ENCODE data around the gene GJC2. TPM values are rescaled to one million over a fixed set of nuclear protein-coding genes. Genes with fewer than 3 reads are reported as not detected.
A peak's percentile ranks its signal among the peaks of the same experiment; 100 is the strongest.

The GJC2 gene
- total and polyA plus RNA-seq, 2 donors from 2014 or later: 0.73 to 6.0 TPM

DNA sequence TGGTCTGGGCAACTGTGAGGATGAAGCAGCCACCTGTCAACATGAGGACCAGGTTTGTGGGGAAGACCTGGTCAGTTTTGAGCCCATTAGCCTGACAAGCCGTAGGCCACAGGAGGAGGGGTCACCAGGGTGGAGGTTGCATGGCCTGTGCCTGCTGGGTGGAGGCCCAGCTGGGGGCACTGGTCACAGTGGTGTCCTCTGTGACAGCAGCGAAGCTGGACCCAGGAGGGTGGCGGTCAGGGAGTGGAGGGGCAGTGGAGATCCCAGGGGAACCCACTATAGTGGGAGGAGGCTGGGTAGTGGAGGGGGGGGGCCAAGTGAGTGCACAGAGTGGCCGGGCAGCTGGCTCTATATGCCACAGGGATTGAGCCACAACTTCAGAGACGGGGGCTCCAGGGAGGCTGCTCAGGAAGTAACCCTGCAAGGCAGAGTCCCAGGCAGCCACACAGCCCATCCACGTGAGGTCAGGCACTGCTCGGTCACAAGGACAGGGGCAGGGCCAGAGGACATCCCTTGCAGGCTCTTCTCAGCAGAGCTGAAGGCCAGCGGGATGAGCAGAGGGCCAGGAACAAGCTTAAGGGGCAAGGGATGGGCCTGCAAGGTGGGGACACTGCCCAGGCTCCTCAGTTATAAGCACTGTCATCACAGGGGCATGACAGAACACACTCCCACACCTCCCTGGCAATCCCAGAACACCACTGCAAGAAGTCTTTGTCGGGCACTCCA, 44.3 kb upstream of the GJC2 start:
- peaks cover 0 to 24% (median 4%) of the 10 kb centered on the region in 3 donors for H3K4me1 ChIP-seq (ENCODE audit: control insufficient read depth in 2 of 3, insufficient read depth in 2 of 3, low read depth in 1 of 3, low read length in 3 of 3)

GRCh38 chr1:228105996-228106799, 43.5 kb upstream of the GJC2 start:
- TF ChIP-seq, protein P1, sequence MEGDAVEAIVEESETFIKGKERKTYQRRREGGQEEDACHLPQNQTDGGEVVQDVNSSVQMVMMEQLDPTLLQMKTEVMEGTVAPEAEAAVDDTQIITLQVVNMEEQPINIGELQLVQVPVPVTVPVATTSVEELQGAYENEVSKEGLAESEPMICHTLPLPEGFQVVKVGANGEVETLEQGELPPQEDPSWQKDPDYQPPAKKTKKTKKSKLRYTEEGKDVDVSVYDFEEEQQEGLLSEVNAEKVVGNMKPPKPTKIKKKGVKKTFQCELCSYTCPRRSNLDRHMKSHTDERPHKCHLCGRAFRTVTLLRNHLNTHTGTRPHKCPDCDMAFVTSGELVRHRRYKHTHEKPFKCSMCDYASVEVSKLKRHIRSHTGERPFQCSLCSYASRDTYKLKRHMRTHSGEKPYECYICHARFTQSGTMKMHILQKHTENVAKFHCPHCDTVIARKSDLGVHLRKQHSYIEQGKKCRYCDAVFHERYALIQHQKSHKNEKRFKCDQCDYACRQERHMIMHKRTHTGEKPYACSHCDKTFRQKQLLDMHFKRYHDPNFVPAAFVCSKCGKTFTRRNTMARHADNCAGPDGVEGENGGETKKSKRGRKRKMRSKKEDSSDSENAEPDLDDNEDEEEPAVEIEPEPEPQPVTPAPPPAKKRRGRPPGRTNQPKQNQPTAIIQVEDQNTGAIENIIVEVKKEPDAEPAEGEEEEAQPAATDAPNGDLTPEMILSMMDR (IDR thresholded peaks at IDR 0.05; ENCODE audit: borderline replicate concordance, extremely low read depth, insufficient read depth): no peak
- Histone ChIP-seq H3K36me3 (ENCODE audit: control insufficient read depth in 2 of 3, insufficient read depth in 3 of 3, low read length in 3 of 3) (peaks cover 0 to 11% (median 6%) of the 10 kb centered on the region in 3 donors), H3K27me3 (ENCODE audit: control insufficient read depth, insufficient read depth, low read length) (no peaks in the 10 kb centered on the region), H3K4me3 (ENCODE audit: low read length in 3 of 3) (no peak overlapping the region), H3K9me3 (ENCODE audit: control insufficient read depth in 2 of 3, insufficient read depth in 1 of 3, low read length in 3 of 3) (no peaks in the 10 kb centered on the region), H3K4me1 (ENCODE audit: control insufficient read depth in 2 of 3, insufficient read depth in 2 of 3, low read depth in 1 of 3, low read length in 3 of 3) (peaks cover 0 to 22% (median 4%) of the 10 kb centered on the region in 3 donors), H3K9ac (ENCODE audit: low read length in 3 of 3) (no peak overlapping the region), H3K27ac (ENCODE audit: low read depth in 2 of 2, low read length in 2 of 2) (no peak overlapping the region)
- FAIRE-seq (no peak), DNase-seq (peak in 1 of 5 donors; percentile 41)
- intact Hi-C loops (cut with DNase I): no loop called here

More for the DNA sequence above, 44.3 kb upstream of the GJC2 start:
- no peak for FAIRE-seq
- no peak overlapping the region for H3K9ac ChIP-seq (ENCODE audit: low read length in 3 of 3)
- peaks cover 0 to 11% (median 9%) of the 10 kb centered on the region in 3 donors for H3K36me3 ChIP-seq (ENCODE audit: control insufficient read depth in 2 of 3, insufficient read depth in 3 of 3, low read length in 3 of 3)
- H3K27ac ChIP-seq (ENCODE audit: low read depth in 2 of 2, low read length in 2 of 2): no peak overlapping the region
- no peak overlapping the region for H3K4me3 ChIP-seq (ENCODE audit: low read length in 3 of 3)
- DNase-seq: peak in 1 of 5 donors; percentile 66
- TF ChIP-seq, protein P1 (IDR thresholded peaks at IDR 0.05; ENCODE audit: borderline replicate concordance, extremely low read depth, insufficient read depth): no peak
- intact Hi-C loops (cut with DNase I): no loop called here
- no peaks in the 10 kb centered on the region for H3K9me3 ChIP-seq (ENCODE audit: control insufficient read depth in 2 of 3, insufficient read depth in 1 of 3, low read length in 3 of 3)
- H3K27me3 ChIP-seq (ENCODE audit: control insufficient read depth, insufficient read depth, low read length): no peaks in the 10 kb centered on the region

- Histone ChIP-seq H3K9ac (ENCODE audit: low read length in 3 of 3) (no peak overlapping the region), H3K4me3 (ENCODE audit: low read length in 3 of 3) (no peak overlapping the region), H3K4me1 (ENCODE audit: control insufficient read depth in 2 of 3, insufficient read depth in 2 of 3, low read depth in 1 of 3, low read length in 3 of 3) (peaks cover 0 to 22% (median 4%) of the 10 kb centered on the region in 3 donors), H3K27me3 (ENCODE audit: control insufficient read depth, insufficient read depth, low read length) (no peaks in the 10 kb centered on the region), H3K27ac (ENCODE audit: low read depth in 2 of 2, low read length in 2 of 2) (no peak overlapping the region), H3K36me3 (ENCODE audit: control insufficient read depth in 2 of 3, insufficient read depth in 3 of 3, low read length in 3 of 3) (peaks cover 0 to 11% (median 6%) of the 10 kb centered on the region in 3 donors), H3K9me3 (ENCODE audit: control insufficient read depth in 2 of 3, insufficient read depth in 1 of 3, low read length in 3 of 3) (no peaks in the 10 kb centered on the region)
- FAIRE-seq (no peak), DNase-seq (peak in 1 of 5 donors; percentile 63)
- intact Hi-C loops (cut with DNase I): no loop called here
- TF ChIP-seq, protein P1 (IDR thresholded peaks at IDR 0.05; ENCODE audit: borderline replicate concordance, extremely low read depth, insufficient read depth): no peak
These were observed 43.0 kb upstream of the GJC2 start for GRCh38 chr1:228106800-228107054.
